Measurements from ENCODE around the gene ZNF416.

DNA sequence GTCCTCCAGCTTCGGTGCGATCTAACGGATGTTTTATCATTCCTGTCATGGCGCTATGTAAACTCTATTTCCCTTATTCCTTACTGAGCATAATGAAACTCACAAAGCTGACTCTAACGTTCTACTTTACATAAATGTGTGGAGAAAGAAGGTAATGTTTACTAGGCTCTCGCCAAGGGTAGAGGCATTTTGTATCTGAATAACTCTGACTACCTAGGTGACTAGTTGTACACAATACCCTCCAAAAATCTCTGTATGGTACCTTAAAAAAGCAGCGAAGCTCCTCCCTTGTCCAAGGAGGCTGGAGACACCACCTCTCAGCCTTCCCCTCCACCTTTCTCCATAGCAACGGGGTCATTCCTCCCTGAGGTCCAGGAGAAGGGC lies 20.7 kb upstream of the ZNF416 start:
- TF ChIP-seq, protein P1, sequence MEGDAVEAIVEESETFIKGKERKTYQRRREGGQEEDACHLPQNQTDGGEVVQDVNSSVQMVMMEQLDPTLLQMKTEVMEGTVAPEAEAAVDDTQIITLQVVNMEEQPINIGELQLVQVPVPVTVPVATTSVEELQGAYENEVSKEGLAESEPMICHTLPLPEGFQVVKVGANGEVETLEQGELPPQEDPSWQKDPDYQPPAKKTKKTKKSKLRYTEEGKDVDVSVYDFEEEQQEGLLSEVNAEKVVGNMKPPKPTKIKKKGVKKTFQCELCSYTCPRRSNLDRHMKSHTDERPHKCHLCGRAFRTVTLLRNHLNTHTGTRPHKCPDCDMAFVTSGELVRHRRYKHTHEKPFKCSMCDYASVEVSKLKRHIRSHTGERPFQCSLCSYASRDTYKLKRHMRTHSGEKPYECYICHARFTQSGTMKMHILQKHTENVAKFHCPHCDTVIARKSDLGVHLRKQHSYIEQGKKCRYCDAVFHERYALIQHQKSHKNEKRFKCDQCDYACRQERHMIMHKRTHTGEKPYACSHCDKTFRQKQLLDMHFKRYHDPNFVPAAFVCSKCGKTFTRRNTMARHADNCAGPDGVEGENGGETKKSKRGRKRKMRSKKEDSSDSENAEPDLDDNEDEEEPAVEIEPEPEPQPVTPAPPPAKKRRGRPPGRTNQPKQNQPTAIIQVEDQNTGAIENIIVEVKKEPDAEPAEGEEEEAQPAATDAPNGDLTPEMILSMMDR (IDR thresholded peaks at IDR 0.05; ENCODE audit: control extremely low read depth in 1 of 3, insufficient read depth in 1 of 3, low read depth in 1 of 3, low read length in 3 of 3), result no peak
- TF ChIP-seq BCL11A (IDR thresholded peaks at IDR 0.05; ENCODE audit: low read depth in 2 of 2, low read length in 2 of 2) (no peak), RAD21 (IDR thresholded peaks at IDR 0.05 in 1 of 2, conservative IDR thresholded peaks at IDR 0.05 in 1 of 2; ENCODE audit: low read depth in 2 of 2, low read length in 2 of 2) (no peak), POLR2AphosphoS5 (IDR thresholded peaks at IDR 0.05; ENCODE audit: low read depth, low read length) (no peak)
